GM12872 (cell line): Measurements from ENCODE around the gene SPTBN4.
A peak's percentile ranks its signal among the peaks of the same experiment; 100 is the strongest.

Source experiments
- TF ChIP-seq, protein P1 (sequence below): IDR thresholded peaks from 3 replicates; pipeline ENCODE4 v1.5.1; 2011; ENCODE audit warnings: low read depth, mild to moderate bottlenecking, low read length, moderate library complexity; ENCODE audit not compliant: insufficient read depth

Gene SPTBN4

DNA sequence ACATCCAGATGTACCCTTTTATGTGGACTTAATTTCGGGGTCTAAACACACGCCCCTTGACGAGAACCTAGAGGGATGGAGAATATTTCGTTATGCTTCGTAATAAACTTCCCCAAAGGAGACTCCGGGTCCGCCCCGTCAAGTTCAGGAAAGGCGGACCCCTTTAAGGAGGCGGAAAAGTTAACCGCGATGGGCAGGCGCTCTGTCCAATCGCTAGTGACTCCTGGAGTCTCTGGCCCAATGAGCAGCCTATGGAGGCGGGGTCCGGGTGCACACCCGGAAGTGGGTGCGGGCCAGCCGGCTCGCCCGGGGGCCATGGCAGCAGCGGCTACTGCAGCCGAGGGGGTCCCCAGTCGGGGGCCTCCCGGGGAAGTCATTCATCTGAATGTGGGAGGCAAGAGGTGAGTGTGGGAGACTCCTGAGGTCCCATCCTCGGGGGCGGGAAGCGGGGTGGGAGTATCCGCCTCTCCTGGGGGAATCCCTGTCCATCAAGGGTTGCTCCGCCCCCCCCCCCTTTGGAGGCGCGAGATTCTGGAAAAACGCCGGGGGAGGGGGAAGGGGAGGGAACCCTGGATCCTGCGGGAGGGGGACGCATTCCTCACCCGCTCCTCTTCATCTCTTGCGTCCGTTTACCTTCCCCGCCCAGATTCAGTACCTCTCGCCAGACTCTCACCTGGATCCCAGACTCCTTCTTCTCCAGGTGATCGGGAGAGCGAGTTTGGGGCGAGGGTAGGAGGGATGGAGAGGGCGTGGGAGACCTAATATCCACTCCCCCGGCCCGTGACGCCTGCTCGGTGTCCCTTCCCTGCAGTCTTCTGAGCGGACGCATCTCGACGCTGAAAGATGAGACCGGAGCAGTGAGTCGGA lies 110.0 kb downstream of the SPTBN4 start, which contains the start of gene SHKBP1:
Gene SHKBP1 (plus strand): TSS at position 289 of the 867 bp plus-strand sequence. CDS start 27 bp downstream, at position 316.
- TF ChIP-seq, protein P1, sequence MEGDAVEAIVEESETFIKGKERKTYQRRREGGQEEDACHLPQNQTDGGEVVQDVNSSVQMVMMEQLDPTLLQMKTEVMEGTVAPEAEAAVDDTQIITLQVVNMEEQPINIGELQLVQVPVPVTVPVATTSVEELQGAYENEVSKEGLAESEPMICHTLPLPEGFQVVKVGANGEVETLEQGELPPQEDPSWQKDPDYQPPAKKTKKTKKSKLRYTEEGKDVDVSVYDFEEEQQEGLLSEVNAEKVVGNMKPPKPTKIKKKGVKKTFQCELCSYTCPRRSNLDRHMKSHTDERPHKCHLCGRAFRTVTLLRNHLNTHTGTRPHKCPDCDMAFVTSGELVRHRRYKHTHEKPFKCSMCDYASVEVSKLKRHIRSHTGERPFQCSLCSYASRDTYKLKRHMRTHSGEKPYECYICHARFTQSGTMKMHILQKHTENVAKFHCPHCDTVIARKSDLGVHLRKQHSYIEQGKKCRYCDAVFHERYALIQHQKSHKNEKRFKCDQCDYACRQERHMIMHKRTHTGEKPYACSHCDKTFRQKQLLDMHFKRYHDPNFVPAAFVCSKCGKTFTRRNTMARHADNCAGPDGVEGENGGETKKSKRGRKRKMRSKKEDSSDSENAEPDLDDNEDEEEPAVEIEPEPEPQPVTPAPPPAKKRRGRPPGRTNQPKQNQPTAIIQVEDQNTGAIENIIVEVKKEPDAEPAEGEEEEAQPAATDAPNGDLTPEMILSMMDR: no peak

GRCh38 chr19:40578442-40578908 lies 111.7 kb downstream of the SPTBN4 start:
- TF ChIP-seq, protein P1: no peak

DNA sequence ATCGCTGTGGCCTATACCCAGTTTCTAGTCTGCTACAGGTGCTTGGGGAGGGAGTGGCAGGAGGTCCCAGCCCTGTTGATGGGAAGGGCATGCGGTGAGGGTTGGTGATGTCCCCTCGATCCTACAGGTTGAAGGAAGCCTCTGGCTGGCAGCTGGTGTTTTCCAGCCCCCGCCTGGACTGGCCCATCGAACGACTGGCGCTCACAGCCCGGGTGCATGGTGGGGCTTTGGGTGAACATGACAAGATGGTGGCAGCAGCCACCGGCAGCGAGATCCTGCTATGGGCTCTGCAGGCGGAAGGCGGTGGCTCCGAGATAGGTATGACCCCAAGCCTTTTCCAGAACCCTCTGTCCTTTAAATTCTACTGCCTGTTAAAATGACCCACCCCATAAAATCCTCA lies 113.8 kb downstream of the SPTBN4 start:
- TF ChIP-seq, protein P1: no peak

DNA sequence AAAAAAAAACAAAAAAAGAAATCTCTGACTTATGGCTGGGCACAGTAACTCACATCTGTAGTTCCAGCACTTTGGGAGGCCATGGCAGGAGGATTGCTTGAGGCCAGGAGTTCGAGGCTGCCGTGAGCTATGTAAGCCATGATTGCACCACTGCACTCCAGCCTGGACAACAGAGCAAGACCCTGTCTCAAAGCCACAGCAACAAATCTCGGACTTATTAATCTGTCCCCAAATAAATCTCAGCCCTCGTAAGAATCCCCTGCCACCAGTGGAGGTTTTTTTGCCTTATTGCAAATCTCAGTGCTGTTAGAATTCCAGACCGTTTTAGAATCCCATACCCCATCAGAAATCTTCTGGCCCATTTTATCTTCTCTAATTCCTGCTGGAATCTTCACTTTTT lies 114.7 kb downstream of the SPTBN4 start:
- TF ChIP-seq, protein P1: no peak

GRCh38 chr19:40582467-40582866 lies 115.7 kb downstream of the SPTBN4 start:
- TF ChIP-seq, protein P1: no peak

DNA sequence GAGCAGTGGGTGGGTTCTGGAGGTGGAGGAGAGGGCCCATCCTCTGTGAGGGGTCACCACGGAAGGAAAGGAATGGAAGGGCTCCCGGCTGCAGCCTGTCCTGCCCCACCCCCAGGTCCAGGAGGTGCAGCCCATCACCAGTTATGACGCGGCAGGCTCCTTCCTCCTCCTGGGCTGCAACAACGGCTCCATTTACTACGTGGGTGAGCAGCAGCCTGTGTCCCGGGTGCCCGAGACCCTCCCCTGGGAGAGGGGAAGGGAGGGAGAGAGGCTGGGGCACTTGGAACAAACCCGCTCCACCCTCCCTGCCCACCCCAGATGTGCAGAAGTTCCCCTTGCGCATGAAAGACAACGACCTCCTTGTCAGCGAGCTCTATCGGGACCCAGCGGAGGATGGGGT lies 116.5 kb downstream of the SPTBN4 start:
- TF ChIP-seq, protein P1: no peak

- TF ChIP-seq, protein P1: peak; percentile 59; the same call in 2 of the 3 replicates
These were observed 117.2 kb downstream of the SPTBN4 start for GRCh38 chr19:40584007-40584406.
